Tibial artery (tissue), 4 donors: Measurements from ENCODE around the gene TXNDC9.
"Not testable (repeated sequence)": the region's sequence is repeated elsewhere in the genome, so short reads cannot be mapped to it uniquely, and the experiment has no call there.

ENCODE experiments used
- DNase-seq, 2 donors: peaks; one replicate each; pipeline ENCODE4 v3.0.0-alpha.2; 2019
- H3K27ac ChIP-seq, 2 donors: fragments of 200-600 bp; sonication (generic) in 1 of 2; 1 replicate in 1 of 2; 2 replicates in 1 of 2; pipeline ENCODE4 v1.5.1; 2018 to 2019; ENCODE audit warnings: mild to moderate bottlenecking in 1 of 2
- H3K27me3 ChIP-seq, 2 donors: fragments of 200-600 bp; sonication (generic) in 1 of 2; one replicate each; pipeline versions ENCODE4 v1.5.1 to v1.6.0; 2016 to 2019
- H3K36me3 ChIP-seq, 3 donors: fragments of 200-600 bp; sonication (generic) in 2 of 3; one replicate each; pipeline ENCODE4 v1.5.1; 2016 to 2019; ENCODE audit warnings: mild to moderate bottlenecking in 2 of 3
- H3K4me1 ChIP-seq, 4 donors: fragments of 200-600 bp; sonication (generic) in 2 of 4; 1 replicate in 3 of 4; 2 replicates in 1 of 4; pipeline ENCODE4 v1.5.1; 2016 to 2019
- H3K4me3 ChIP-seq, 2 donors: fragments of 200-600 bp; sonication (generic) in 1 of 2; 1 replicate in 1 of 2; 2 replicates in 1 of 2; pipeline ENCODE4 v1.5.1; 2018 to 2019; ENCODE audit warnings: mild to moderate bottlenecking in 2 of 2
- H3K9me3 ChIP-seq, 3 donors: fragments of 200-600 bp; sonication (generic) in 1 of 3; one replicate each; pipeline ENCODE4 v1.5.1; 2016 to 2019
- intact Hi-C: fragments of 100-400 bp; cut with DNase I; formaldehyde crosslinking; loops from one replicate; pipeline ENCODE4 v1.15.0; 2023; ENCODE audit warnings: low total_unique reads
- TF ChIP-seq, protein P1 (sequence below), 2 experiments: fragments of 200-600 bp in 1 of 2; fragments of 450-650 bp in 1 of 2; IDR thresholded peaks; one replicate each; pipeline ENCODE4 v1.5.1; 2017 to 2019; ENCODE audit warnings: antibody characterized with exemption in 2 of 2, mild to moderate bottlenecking in 1 of 2, moderate library complexity in 1 of 2

TXNDC9 gene

DNA sequence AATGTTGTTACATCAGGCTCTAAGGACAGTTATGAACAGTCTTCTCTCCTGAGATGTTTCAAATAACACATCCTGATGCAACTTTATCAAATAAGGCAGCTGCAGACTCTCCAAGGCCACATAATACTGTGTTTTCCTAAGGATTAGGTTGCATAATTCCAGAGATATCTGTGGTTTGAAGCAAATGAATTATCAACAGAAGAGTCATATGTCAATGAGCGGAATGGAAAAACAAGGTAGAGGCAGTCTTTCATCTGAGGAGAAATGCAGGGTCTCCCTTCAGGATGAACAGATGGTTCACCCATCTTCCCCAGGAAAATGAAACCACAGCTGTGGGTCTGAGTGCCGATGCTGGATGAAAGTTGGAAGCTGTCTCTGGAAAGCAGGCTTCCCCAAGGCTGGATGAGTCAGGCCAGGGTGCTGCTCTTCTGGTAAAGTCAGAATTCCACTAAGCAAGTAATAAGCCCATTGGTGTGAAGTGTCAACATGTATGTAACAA, 57.3 kb downstream of the TXNDC9 start:
- H3K36me3 ChIP-seq = peaks cover under 1 to 9% (median 5%) of the 10 kb centered on the region in 3 donors
- no peaks in the 10 kb centered on the region for H3K4me1 ChIP-seq
- no peak overlapping the region for H3K27ac ChIP-seq
- H3K27me3 ChIP-seq = no peaks in the 10 kb centered on the region
- no peaks in the 10 kb centered on the region for H3K9me3 ChIP-seq
- TF ChIP-seq, protein P1, sequence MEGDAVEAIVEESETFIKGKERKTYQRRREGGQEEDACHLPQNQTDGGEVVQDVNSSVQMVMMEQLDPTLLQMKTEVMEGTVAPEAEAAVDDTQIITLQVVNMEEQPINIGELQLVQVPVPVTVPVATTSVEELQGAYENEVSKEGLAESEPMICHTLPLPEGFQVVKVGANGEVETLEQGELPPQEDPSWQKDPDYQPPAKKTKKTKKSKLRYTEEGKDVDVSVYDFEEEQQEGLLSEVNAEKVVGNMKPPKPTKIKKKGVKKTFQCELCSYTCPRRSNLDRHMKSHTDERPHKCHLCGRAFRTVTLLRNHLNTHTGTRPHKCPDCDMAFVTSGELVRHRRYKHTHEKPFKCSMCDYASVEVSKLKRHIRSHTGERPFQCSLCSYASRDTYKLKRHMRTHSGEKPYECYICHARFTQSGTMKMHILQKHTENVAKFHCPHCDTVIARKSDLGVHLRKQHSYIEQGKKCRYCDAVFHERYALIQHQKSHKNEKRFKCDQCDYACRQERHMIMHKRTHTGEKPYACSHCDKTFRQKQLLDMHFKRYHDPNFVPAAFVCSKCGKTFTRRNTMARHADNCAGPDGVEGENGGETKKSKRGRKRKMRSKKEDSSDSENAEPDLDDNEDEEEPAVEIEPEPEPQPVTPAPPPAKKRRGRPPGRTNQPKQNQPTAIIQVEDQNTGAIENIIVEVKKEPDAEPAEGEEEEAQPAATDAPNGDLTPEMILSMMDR (IDR thresholded peaks at IDR 0.05) = no peak
- no peak overlapping the region for H3K4me3 ChIP-seq
- intact Hi-C loops = no loop called here
- DNase-seq = no peak

DNA sequence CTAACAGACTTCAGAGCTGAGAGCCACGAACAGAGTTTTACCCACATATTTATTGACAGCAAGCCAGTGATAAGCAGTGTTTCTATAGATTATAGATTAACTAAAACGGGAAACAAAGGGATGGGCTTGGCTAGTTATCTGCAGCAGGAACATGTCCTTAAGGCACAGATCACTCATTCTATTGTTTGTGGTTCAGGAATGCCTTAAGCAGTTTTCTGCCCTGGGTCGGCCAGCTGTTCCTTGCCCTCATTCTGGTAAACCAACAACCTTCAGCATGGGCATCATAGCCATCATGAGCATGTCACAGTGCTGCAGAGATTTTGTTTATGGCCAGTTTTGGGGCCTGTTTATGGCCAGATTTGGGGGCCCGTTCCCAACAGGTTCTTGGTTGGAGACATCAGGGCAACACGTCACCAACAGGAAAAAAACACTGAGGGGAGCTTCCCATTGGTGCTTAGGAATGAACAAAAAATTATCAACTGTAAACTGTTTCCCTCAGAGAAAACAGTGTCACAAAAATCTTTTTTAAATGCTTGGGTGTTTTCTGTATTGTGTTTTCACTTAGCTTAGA, 57.9 kb downstream of the TXNDC9 start:
- DNase-seq, H3K4me3 ChIP-seq, H3K9me3 ChIP-seq, H3K4me1 ChIP-seq, intact Hi-C loops, H3K27me3 ChIP-seq, H3K36me3 ChIP-seq, H3K27ac ChIP-seq: not testable (repeated sequence)

DNA sequence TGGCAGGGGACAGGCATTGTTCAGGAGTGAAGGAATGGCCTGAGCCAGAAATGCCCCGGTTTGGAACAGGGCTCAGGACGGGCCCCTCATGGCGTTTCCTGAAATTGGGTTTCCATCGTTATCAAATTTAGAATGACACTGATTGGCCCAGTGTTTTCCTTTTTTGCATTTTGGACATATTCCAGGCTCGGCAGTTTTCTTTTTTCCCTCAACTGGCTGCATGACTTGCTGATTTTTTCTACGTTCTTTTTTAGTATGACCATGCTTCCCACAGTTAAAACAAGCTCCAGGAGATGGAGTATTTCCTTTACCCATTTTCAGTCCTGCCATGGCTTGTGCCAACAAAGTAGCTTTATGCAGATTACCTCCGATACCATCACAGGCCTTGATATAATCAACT, 60.3 kb downstream of the TXNDC9 start:
- H3K4me1 ChIP-seq = no peaks in the 10 kb centered on the region
- intact Hi-C loops = no loop called here
- no peaks in the 10 kb centered on the region for H3K36me3 ChIP-seq
- no peak overlapping the region for H3K27ac ChIP-seq
- H3K9me3 ChIP-seq = peaks cover 0 to 1% (median 0%) of the 10 kb centered on the region in 3 donors
- no peaks in the 10 kb centered on the region for H3K27me3 ChIP-seq
- no peak for DNase-seq
- TF ChIP-seq, protein P1 (IDR thresholded peaks at IDR 0.05) = no peak
- no peak overlapping the region for H3K4me3 ChIP-seq
